HG03108 (cell line): Measurements from ENCODE around the gene PCNT.

ENCODE experiments used
- ATAC-seq: cut with Tn5 transposase; IDR thresholded peaks from one replicate; pipeline ENCODE4 v1.9.1; 2021; ENCODE audit warnings: moderate library complexity; ENCODE audit not compliant: unreplicated experiment

Gene PCNT

GRCh38 chr21:46334351-46335140, 10.6 kb downstream of the PCNT start:
- ATAC-seq: no peak

DNA sequence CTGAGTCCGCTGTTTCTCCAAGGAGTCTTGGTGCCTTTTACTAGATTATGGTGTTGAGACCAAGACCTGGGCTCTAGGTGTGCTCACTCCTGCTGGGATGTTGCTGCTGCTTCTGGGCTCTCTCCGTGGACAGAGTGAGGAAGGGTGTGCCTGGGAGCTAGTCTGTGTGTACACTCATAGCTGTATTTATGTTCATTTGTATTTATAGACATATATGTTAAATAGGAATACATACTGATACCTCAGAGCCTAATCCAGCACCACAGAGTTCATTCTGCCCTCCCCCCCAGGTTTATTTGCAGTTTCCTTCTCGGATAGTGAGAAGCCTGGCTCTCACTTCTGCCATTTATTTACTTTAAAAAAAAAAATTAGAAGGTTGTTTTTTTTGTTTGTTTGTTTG, 12.6 kb downstream of the PCNT start:
- no peak for ATAC-seq

DNA sequence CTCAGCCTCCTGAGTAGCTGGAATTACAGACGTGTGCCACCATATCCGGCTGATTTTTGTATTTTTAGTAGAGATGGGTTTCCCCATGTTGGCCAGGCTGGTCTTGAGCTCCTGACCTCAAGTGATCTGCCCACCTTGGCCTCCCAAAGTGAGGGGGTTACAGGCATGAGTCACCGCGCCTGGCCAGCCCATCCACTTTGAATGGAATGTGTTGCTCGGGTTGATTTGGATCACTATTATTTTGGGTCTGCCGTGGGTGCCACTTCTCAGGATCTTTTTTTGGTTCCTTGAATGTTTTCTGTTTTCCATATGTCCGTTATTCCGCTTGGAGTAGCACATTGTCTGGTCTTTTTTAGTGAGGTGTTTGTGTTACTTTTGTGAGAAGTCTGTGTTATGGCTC, 17.0 kb downstream of the PCNT start:
- no peak for ATAC-seq

GRCh38 chr21:46344219-46344915, 20.4 kb downstream of the PCNT start:
- no peak for ATAC-seq

GRCh38 chr21:46345861-46346260, 21.9 kb downstream of the PCNT start:
- no peak for ATAC-seq

DNA sequence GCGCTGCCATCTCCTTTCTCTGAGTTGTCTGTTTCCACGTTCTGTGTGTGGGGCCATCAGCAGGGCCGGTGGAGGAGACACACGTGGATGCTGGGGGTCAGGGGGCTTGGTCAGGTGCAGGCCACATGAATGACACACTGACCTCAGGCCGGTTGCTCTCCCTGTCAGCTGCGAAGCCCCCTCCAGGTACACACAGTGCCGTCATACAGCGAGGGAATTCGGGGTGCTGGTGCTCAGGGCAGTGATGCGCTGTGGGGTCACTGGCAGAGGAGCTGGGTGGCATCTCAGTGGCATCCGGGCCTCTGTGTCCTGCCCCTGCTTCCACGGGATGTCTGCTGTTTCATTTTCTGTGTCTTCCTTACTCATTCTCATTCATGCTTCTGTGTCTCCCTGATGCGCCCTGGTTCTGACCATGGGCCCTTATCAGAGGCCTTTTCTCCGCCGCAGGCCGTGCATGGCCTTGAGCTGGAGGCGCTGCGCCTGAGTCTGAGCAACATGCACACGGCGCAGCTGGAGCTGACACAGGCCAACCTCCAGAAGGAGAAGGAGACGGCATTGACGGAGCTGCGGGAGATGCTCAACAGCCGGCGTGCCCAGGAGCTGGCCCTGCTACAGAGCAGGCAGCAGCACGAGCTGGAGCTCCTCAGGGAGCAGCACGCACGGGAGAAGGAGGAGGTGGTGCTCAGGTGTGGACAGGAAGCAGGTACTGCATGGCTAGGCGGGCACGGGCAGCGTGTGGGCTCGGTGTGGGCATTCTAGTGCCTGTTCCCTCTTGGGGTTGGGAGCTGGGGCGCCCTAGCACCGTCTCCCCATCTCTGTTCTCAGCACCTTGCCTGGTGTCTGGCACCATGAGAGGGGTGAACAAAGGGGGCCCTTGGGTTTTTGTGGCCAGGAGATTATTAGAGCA, 22.6 kb downstream of the PCNT start:
- ATAC-seq: no peak

DNA sequence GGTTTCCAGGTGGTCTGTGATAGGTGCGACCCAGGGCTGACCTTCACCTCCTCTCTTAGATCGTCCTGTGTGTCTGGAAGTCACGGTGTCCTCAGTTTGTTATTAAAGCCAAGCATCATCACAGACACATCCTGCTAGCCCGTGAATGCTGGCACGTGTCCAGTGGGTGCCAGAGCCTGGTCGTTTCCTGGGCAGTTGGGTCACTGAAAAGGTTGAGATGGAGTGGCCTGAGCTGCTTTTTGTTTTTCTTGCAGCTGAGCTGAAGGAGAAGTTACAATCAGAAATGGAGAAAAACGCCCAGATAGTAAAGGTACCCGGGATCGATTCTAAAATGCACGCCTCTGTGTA, 23.2 kb downstream of the PCNT start:
- no peak for ATAC-seq

DNA sequence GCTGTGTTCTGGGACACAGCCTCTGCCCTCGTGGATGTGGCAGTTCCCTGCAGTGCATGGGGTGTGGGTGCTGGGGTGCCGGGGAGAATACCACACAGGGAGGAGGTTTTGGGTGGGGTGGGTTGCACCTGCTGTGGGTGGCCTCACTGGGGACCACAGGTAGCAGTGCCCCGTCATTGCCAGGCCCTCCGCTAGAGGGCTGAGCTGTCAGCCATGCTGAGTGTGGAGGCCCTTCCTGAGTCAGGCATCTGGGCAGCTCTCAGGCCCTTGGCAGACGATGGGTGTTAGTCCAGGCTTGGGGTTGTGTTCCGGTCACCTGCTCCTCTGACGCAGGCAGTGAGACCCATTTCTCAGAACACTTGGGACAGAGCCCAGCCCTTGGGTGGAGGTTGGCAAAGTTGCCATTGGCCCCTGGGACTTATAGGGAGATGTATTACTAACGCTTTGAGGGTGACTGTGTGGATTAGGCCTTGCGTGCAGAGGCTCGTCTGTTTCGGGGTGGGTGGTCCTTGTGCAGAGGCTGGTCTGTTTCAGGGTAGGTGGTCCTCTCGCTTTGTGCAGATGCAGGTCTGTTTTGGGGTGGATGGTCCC, 23.9 kb downstream of the PCNT start:
- ATAC-seq: no peak

GRCh38 chr21:46349134-46349760, 25.3 kb downstream of the PCNT start:
- no peak for ATAC-seq

- no peak for ATAC-seq
Observed at GRCh38 chr21:46350571-46350970, 26.6 kb downstream of the PCNT start.

DNA sequence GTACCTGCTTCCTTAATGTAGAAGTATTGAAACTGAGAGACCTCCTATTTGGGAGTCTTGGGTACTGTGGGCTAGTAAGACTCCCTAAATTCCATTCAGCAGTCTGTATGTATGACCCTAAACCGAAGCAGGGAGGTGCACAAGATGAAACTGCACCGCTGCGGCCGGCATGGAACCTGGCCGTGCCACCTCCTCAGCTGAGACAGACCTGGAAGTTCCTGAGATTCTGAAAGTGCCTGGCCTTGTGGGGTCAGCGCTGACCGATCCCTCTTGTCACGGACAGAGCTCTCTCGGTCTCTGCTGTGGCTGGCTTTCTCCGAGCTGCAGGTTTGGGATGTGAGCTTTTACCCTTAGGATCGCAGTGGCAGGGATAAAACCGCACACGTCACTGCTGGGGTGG, 27.0 kb downstream of the PCNT start:
- ATAC-seq: no peak

DNA sequence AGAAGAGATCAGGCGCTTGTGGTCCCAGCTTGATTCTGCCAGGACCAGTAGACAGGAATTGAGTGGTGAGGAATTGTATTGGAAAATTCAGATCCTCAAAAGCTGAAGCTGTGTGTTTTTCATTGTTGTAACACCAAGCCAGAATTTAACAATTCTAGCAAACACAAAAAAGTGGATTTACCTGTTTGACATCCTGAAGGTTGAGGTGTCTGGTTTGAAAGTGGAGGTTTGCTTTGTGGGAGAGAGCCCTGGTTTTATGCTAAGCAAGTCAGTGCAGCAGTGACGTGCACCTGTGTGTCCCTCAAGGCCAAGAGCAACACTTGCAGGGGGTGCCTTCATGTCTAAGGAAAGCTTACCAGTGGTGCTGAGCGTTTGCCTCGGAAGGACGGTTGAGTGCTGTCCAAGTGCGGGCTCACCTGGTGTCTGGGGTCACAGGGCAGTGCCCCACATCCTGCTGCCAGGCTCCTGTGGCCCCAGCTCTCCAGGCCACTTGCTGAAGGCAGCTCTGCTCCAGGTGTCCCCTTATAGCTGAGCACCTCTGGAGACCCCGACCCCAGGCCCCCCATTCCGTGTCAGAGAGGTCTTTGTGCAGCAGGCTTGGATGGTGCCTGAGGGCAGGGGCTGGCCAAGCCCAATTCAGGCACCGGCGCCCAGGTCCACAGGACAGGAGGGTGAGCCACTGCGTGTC, 27.7 kb downstream of the PCNT start:
- ATAC-seq: no peak

DNA sequence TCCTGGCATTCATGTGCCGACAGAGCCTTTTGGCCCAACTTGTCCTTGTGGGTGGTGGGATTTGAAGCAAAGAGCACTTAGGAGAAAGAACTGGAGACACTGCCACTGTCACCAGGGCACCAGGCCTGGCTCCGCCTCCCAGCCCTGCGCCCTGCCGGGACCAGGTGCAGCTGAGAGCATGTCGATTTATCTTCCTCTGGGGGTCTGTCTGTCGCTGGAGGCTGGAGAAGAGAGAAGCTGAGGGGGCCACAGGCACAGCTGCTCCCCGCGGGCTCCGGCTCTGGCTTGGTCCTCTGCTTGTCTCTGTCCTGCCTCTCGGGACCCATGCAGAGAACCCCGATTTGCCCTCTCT, 28.2 kb downstream of the PCNT start:
- no peak for ATAC-seq

DNA sequence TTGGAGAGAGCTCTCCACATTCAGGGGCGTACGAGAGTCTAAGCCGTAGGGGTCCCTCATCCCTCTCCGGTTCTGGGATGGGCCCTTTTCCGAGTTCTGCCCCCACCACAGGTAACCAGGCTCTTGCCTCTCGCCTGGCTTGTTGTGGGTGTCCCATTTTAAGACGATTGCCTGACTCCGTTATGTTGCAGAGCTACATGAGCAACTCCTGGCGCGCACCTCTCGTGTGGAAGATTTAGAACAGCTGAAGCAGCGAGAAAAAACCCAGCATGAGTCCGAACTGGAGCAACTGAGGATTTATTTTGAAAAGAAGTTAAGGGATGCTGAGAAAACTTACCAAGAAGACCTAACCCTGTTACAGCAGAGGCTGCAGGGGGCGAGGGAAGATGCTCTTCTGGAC, 29.0 kb downstream of the PCNT start:
- no peak for ATAC-seq

- no peak for ATAC-seq
Observed at GRCh38 chr21:46354046-46354445, 30.1 kb downstream of the PCNT start.

DNA sequence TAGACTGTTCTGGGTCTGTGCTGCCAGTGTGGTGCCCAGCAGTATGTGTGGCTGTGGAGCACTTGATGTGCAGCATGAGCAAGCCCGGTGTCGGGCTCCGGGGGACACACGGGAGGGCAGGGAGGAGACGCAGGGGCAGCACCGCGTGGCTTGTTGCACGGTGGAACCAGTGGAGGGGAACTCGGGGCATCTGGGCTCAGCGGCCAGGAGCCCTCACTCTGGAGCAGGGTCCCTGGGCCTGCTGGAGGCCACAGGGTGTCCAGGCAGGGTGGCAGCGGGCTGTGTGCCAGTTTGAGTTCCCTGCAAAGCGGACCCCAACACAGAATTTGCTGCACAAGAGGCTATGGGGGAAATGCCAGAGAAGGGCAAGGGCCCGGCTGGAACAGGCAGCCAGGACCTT, 30.6 kb downstream of the PCNT start:
- no peak for ATAC-seq

GRCh38 chr21:46355161-46356004, 31.4 kb downstream of the PCNT start:
- no peak for ATAC-seq

GRCh38 chr21:46356005-46356338, 32.0 kb downstream of the PCNT start:
- no peak for ATAC-seq

DNA sequence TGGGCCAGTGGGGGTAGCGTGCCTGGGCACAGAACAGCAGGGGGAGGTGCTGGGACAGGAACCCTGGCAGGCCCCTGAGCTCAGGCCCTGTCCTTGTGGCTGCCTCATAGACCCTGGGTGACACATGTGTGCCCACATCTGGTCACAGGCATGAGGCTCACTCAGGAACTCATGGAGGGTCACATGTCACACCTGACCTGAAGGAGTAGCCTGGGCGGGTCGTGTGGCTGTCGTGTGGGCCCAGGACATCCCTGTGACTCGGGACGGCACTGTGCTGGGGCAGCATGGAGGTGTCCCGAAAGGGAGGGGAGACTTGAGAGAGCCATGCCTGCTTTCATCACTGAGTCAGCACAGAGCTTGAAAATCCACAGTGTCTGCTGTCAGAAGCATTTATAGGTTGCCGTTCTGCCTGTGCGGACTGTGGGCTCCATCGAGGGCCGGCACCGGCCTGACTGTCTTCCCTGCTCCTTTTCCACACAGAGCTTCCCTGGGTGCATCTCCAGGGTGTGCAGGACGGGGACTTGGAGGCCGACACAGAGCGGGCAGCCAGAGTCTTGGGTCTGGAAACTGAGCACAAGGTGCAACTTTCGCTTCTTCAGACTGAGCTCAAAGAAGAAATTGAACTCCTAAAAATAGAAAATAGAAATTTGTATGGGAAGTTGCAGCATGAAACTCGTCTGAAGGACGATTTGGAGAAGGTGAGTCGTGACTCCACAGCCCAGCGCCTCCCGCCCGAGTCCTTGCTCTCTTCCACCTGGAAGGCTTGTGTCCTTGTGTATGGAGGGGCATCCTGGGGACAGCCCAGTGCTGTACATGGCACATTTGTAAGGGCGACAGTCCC, 32.8 kb downstream of the PCNT start:
- ATAC-seq: no peak
